ENCODE results near the gene METTL16. TPM values are rescaled to one million over a fixed set of nuclear protein-coding genes. Genes with fewer than 3 reads are reported as not detected.
A peak's percentile ranks its signal among the peaks of the same experiment; 100 is the strongest.

Gene METTL16
- total RNA-seq, 1 experiment from 2014 or later, result 37.6 TPM

DNA sequence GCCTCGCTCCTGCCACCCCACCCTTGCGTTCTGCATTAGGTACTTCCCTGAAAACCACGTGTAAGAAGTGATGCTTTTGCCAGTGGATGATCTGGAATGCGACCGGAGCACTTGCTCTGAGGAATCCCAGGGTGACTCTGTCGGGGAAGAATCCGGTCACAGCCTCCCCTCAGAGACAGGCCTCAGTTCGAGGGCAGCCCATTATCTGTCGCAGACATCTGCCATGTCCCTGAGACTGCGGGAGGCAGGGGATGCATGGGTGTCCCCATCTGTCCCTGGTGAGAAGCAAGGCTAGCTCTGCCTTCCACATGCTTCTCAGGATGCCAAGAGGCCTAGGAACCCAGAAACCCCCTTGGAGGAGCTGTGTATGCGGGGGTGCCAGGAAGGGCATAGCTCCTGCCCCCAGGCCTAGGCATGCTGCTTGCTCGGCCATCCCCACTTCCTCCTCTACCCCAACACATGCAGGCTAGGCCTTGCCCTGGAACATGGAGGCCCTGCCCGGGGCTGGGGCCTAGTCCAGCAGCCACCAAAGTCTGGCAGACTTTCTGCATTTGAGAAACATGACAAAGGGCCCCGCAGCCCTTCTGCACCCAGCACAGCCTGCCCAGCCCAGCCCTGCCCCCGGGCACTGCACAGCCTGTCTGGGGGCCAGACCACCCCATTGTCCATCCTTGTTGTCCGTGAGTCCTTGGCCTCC is 131.3 kb downstream of the METTL16 start:
- Histone ChIP-seq H3K27ac (ENCODE audit: low read depth, low read length) (no peak overlapping the region), H3K36me3 (ENCODE audit: control insufficient read depth in 1 of 2, insufficient read depth in 2 of 2, low read length in 2 of 2) (peaks cover 2 to 3% of the 10 kb centered on the region in 2 experiments; a peak in 3 of 4 replicates), H3K4me1 (ENCODE audit: control insufficient read depth in 1 of 2, insufficient read depth in 2 of 2, low read length in 2 of 2) (peaks cover 0 to 8% of the 10 kb centered on the region in 2 experiments; a peak in 1 of 4 replicates), H3K27me3 (ENCODE audit: insufficient read depth, low read length) (no peaks in the 10 kb centered on the region), H2AFZ (ENCODE audit: low read depth, low read length, poor library complexity, severe bottlenecking) (no peak overlapping the region), H3K79me2 (ENCODE audit: insufficient read depth, low read length) (no peaks in the 10 kb centered on the region), H3K9me2 (ENCODE audit: insufficient read depth) (no peaks in the 10 kb centered on the region), H3K4me2 (ENCODE audit: low read length) (no peak overlapping the region), H3K4me3 (replicated peaks in 1 of 2; ENCODE audit: low read depth in 1 of 2, low read length in 2 of 2) (no peak overlapping the region), H4K20me1 (ENCODE audit: insufficient read depth) (no peaks in the 10 kb centered on the region), H3K9ac (ENCODE audit: low read length) (no peak overlapping the region), H3K9me3 (ENCODE audit: control insufficient read depth in 1 of 2, insufficient read depth in 1 of 2, low read depth in 1 of 2, low read length in 2 of 2) (no peaks in the 10 kb centered on the region)
- ChIA-PET CTCF (interaction anchor here (6.3 kb wide), 1 partner anchor 37 kb away, joined by 351 read pairs; no protein-coding TSS in a partner anchor), RAD21 (ENCODE audit: low non-redundant PET in 1 of 2, low total read pairs in 2 of 2, uncharacterized antibody in 2 of 2, unreplicated experiment in 2 of 2) (no interaction called here), POLR2A (interaction anchor here (1.5 kb wide), 1 partner anchor 36 kb away, joined by 3 read pairs; no protein-coding TSS in a partner anchor)
- ATAC-seq (no peak), DNase-seq (ENCODE audit: low read depth, low spot score) (no peak)
- TF ChIP-seq CBX3 (IDR thresholded peaks at IDR 0.05; ENCODE audit: low read depth) (no peak), TCF7L2 (IDR thresholded peaks at IDR 0.05; ENCODE audit: borderline replicate concordance, extremely low read depth, insufficient read depth, insufficient read length) (no peak), SIN3A (IDR thresholded peaks at IDR 0.05; ENCODE audit: low read depth) (no peak), CEBPB (IDR thresholded peaks at IDR 0.05; ENCODE audit: low read depth) (no peak), FOSL1 (IDR thresholded peaks at IDR 0.05; ENCODE audit: low read depth) (no peak), EZH2 (IDR thresholded peaks at IDR 0.05) (no peak), SRF (IDR thresholded peaks at IDR 0.05; ENCODE audit: low read depth) (no peak), ZFX (IDR thresholded peaks at IDR 0.05) (no peak), POLR2A (IDR thresholded peaks at IDR 0.05; ENCODE audit: borderline replicate concordance, extremely low read depth, insufficient read depth, insufficient read length) (no peak), POLR2AphosphoS5 (IDR thresholded peaks at IDR 0.05; ENCODE audit: low read depth, low read length) (no peak), RAD21 (IDR thresholded peaks at IDR 0.05; ENCODE audit: low read depth) (no peak), SP1 (IDR thresholded peaks at IDR 0.05; ENCODE audit: low read depth) (no peak), JUND (IDR thresholded peaks at IDR 0.05) (no peak), ELF1 (IDR thresholded peaks at IDR 0.05; ENCODE audit: borderline replicate concordance, low read depth) (no peak), EGR1 (IDR thresholded peaks at IDR 0.05; ENCODE audit: low read depth) (no peak), ZNF274 (IDR thresholded peaks at IDR 0.05; ENCODE audit: low read depth, low read length) (no peak), EZH2phosphoT487 (IDR thresholded peaks at IDR 0.05; ENCODE audit: borderline replicate concordance) (no peak)
- TF ChIP-seq, protein P1, sequence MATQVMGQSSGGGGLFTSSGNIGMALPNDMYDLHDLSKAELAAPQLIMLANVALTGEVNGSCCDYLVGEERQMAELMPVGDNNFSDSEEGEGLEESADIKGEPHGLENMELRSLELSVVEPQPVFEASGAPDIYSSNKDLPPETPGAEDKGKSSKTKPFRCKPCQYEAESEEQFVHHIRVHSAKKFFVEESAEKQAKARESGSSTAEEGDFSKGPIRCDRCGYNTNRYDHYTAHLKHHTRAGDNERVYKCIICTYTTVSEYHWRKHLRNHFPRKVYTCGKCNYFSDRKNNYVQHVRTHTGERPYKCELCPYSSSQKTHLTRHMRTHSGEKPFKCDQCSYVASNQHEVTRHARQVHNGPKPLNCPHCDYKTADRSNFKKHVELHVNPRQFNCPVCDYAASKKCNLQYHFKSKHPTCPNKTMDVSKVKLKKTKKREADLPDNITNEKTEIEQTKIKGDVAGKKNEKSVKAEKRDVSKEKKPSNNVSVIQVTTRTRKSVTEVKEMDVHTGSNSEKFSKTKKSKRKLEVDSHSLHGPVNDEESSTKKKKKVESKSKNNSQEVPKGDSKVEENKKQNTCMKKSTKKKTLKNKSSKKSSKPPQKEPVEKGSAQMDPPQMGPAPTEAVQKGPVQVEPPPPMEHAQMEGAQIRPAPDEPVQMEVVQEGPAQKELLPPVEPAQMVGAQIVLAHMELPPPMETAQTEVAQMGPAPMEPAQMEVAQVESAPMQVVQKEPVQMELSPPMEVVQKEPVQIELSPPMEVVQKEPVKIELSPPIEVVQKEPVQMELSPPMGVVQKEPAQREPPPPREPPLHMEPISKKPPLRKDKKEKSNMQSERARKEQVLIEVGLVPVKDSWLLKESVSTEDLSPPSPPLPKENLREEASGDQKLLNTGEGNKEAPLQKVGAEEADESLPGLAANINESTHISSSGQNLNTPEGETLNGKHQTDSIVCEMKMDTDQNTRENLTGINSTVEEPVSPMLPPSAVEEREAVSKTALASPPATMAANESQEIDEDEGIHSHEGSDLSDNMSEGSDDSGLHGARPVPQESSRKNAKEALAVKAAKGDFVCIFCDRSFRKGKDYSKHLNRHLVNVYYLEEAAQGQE (IDR thresholded peaks at IDR 0.05; ENCODE audit: low read depth), result no peak
- TF ChIP-seq, protein P2, sequence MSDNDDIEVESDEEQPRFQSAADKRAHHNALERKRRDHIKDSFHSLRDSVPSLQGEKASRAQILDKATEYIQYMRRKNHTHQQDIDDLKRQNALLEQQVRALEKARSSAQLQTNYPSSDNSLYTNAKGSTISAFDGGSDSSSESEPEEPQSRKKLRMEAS (IDR thresholded peaks at IDR 0.05), result no peak
- TF ChIP-seq, protein P3, sequence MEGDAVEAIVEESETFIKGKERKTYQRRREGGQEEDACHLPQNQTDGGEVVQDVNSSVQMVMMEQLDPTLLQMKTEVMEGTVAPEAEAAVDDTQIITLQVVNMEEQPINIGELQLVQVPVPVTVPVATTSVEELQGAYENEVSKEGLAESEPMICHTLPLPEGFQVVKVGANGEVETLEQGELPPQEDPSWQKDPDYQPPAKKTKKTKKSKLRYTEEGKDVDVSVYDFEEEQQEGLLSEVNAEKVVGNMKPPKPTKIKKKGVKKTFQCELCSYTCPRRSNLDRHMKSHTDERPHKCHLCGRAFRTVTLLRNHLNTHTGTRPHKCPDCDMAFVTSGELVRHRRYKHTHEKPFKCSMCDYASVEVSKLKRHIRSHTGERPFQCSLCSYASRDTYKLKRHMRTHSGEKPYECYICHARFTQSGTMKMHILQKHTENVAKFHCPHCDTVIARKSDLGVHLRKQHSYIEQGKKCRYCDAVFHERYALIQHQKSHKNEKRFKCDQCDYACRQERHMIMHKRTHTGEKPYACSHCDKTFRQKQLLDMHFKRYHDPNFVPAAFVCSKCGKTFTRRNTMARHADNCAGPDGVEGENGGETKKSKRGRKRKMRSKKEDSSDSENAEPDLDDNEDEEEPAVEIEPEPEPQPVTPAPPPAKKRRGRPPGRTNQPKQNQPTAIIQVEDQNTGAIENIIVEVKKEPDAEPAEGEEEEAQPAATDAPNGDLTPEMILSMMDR (IDR thresholded peaks at IDR 0.05 in 2 of 3, conservative IDR thresholded peaks at IDR 0.05 in 1 of 3; ENCODE audit: borderline replicate concordance in 1 of 3, insufficient read depth in 1 of 3, low read depth in 2 of 3, low read length in 2 of 3), result no peak
- BruUV-seq (replicated peaks), result TSS peak; percentile 45
- intact Hi-C loops (cut with micrococcal nuclease), result no loop called here

All from HCT116 (cell line).